T-helper 1 cell (primary cell): Measurements from ENCODE around the gene MLC1.

Experiments used
- DNase-seq, 5 donors: peaks; one replicate each; pipeline ENCODE4 v3.0.0-alpha.2; 2012 to 2020

Gene MLC1

GRCh38 chr22:50058061-50058905, 26.9 kb downstream of the MLC1 start, which contains the start of gene TTLL8:
TSS of gene TTLL8 (minus strand) at chr22:50058298.
- no peak for DNase-seq

- no peak for DNase-seq
Observed at GRCh38 chr22:50057278-50058060, 27.8 kb downstream of the MLC1 start.

GRCh38 chr22:50056214-50056972, 28.8 kb downstream of the MLC1 start:
- no peak for DNase-seq

- DNase-seq, result no peak
Observed at GRCh38 chr22:50053861-50054260, 31.4 kb downstream of the MLC1 start.

GRCh38 chr22:50051930-50052329, 33.3 kb downstream of the MLC1 start:
- DNase-seq, result no peak

GRCh38 chr22:50049299-50050195, 35.7 kb downstream of the MLC1 start:
- DNase-seq, result no peak

- no peak for DNase-seq
Observed at GRCh38 chr22:50048836-50049235, 36.4 kb downstream of the MLC1 start.

- DNase-seq, result no peak
Observed at GRCh38 chr22:50048061-50048765, 37.0 kb downstream of the MLC1 start.

GRCh38 chr22:50047346-50047745, 37.9 kb downstream of the MLC1 start:
- no peak for DNase-seq

- DNase-seq, result no peak
Observed at GRCh38 chr22:50046481-50047245, 38.6 kb downstream of the MLC1 start.

GRCh38 chr22:50046019-50046415, 39.2 kb downstream of the MLC1 start:
- DNase-seq, result no peak

- no peak for DNase-seq
Observed at GRCh38 chr22:50045211-50046018, 39.8 kb downstream of the MLC1 start.

- DNase-seq, result no peak
Observed at GRCh38 chr22:50044485-50045118, 40.6 kb downstream of the MLC1 start.

- DNase-seq, result no peak
Observed at GRCh38 chr22:50041361-50042065, 43.7 kb downstream of the MLC1 start.

GRCh38 chr22:50040717-50041116, 44.5 kb downstream of the MLC1 start:
- DNase-seq, result no peak

GRCh38 chr22:50039669-50040443, 45.4 kb downstream of the MLC1 start:
- no peak for DNase-seq

GRCh38 chr22:50035976-50036724, 49.1 kb downstream of the MLC1 start:
- no peak for DNase-seq
